ENCODE results near the gene TMEFF1.
"Not testable (repeated sequence)": the region's sequence is repeated elsewhere in the genome, so short reads cannot be mapped to it uniquely, and the experiment has no call there.

Gene TMEFF1

GRCh38 chr9:100492952-100493351 is 20.0 kb downstream of the TMEFF1 start:
- no peak for DNase-seq

- DNase-seq: no peak
Measured at GRCh38 chr9:100498592-100498991, 25.6 kb downstream of the TMEFF1 start.

GRCh38 chr9:100499460-100499859 is 26.5 kb downstream of the TMEFF1 start:
- no peak for DNase-seq

- DNase-seq: no peak
Measured at GRCh38 chr9:100499866-100500265, 26.9 kb downstream of the TMEFF1 start.

GRCh38 chr9:100505564-100506159 is 32.7 kb downstream of the TMEFF1 start:
- DNase-seq: peak in 4 of 6 experiments; percentile 2 to 21 (median 8)

- DNase-seq: not testable (repeated sequence)
Measured at GRCh38 chr9:100507350-100507749, 34.4 kb downstream of the TMEFF1 start.

GRCh38 chr9:100511205-100511604 is 38.3 kb downstream of the TMEFF1 start:
- DNase-seq: no peak

- no peak for DNase-seq
Measured at GRCh38 chr9:100515578-100516494, 42.9 kb downstream of the TMEFF1 start.

GRCh38 chr9:100521282-100521681 is 48.3 kb downstream of the TMEFF1 start:
- DNase-seq: no peak

GRCh38 chr9:100525563-100525962 is 52.6 kb downstream of the TMEFF1 start:
- no peak for DNase-seq

GRCh38 chr9:100527180-100527794 is 54.3 kb downstream of the TMEFF1 start:
- DNase-seq: not testable (repeated sequence)

GRCh38 chr9:100534401-100534800 is 61.5 kb downstream of the TMEFF1 start:
- no peak for DNase-seq

- no peak for DNase-seq
Measured at GRCh38 chr9:100540327-100540726, 67.4 kb downstream of the TMEFF1 start.

- no peak for DNase-seq
Measured at GRCh38 chr9:100549048-100549447, 76.1 kb downstream of the TMEFF1 start.

GRCh38 chr9:100554935-100555401 is 82.0 kb downstream of the TMEFF1 start:
- DNase-seq: no peak

GRCh38 chr9:100555471-100555870 is 82.5 kb downstream of the TMEFF1 start:
- no peak for DNase-seq

GRCh38 chr9:100557053-100557452 is 84.1 kb downstream of the TMEFF1 start:
- no peak for DNase-seq

GRCh38 chr9:100561256-100561655 is 88.3 kb downstream of the TMEFF1 start:
- DNase-seq: no peak

GRCh38 chr9:100567856-100568255 is 94.9 kb downstream of the TMEFF1 start:
- DNase-seq: no peak

- no peak for DNase-seq
Measured at GRCh38 chr9:100573655-100574260, 100.8 kb downstream of the TMEFF1 start.

- DNase-seq: no peak
Measured at GRCh38 chr9:100575006-100575405, 102.1 kb downstream of the TMEFF1 start.

GRCh38 chr9:100575765-100576386 is 102.9 kb downstream of the TMEFF1 start:
- DNase-seq: no peak
